ENCODE data around the gene ST6GAL1. TPM values are rescaled to one million over a fixed set of nuclear protein-coding genes. Genes with fewer than 3 reads are reported as not detected.

The ST6GAL1 gene
- total and polyA plus RNA-seq, 11 donors, result 19.4 to 120 (median 69.9) TPM

- Histone ChIP-seq H3K4me1 (peaks cover 0 to 5% (median 0%) of the 10 kb centered on the region in 12 donors), H3K27ac (no peak overlapping the region), H3K4me3 (no peak overlapping the region), H3K36me3 (peaks cover 0 to 67% (median 60%) of the 10 kb centered on the region in 9 donors), H3K27me3 (no peaks in the 10 kb centered on the region), H3K9me3 (no peaks in the 10 kb centered on the region)
- no peak for TF ChIP-seq CTCF (IDR thresholded peaks at IDR 0.05)
- TF ChIP-seq POLR2A (IDR thresholded peaks at IDR 0.05), result no peak
- WGBS, 4 donors, result 91 to 96% (median 93%) methylated on average over 5 of the region's 5 CpGs
- no peak for DNase-seq
- no peak for ATAC-seq
- intact Hi-C loops (cut with DNase I), result loop anchor here in 1 of 10 donors (10.0 kb wide), 1 partner anchor 233 kb away; the partner anchor contains the start of gene ADIPOQ
Observed at GRCh38 chr3:187077537-187077936, 147.2 kb downstream of the ST6GAL1 start.

GRCh38 chr3:187079090-187080022, 149.0 kb downstream of the ST6GAL1 start:
- H3K9me3 ChIP-seq, result no peaks in the 10 kb centered on the region
- H3K27ac ChIP-seq, result no peak overlapping the region
- H3K27me3 ChIP-seq, result no peaks in the 10 kb centered on the region
- TF ChIP-seq POLR2A (IDR thresholded peaks at IDR 0.05), result no peak
- TF ChIP-seq CTCF (IDR thresholded peaks at IDR 0.05), result no peak
- DNase-seq (no peak), ATAC-seq (no peak)
- no peak overlapping the region for H3K4me3 ChIP-seq
- WGBS, 4 donors, result 79 to 93% (median 88%) methylated on average over 8 of the region's 8 CpGs
- peaks cover 0 to 49% (median 41%) of the 10 kb centered on the region in 9 donors for H3K36me3 ChIP-seq
- peaks cover 0 to 6% (median 0%) of the 10 kb centered on the region in 12 donors for H3K4me1 ChIP-seq
- intact Hi-C loops (cut with DNase I), result loop anchor here in 1 of 10 donors (10.0 kb wide), 1 partner anchor 235 kb away; the partner anchor contains the start of gene ADIPOQ

- Histone ChIP-seq H3K4me3 (no peak overlapping the region), H3K27ac (no peak overlapping the region), H3K9me3 (no peaks in the 10 kb centered on the region), H3K36me3 (peaks cover 0 to 33% (median 26%) of the 10 kb centered on the region in 9 donors), H3K27me3 (no peaks in the 10 kb centered on the region), H3K4me1 (peaks cover 0 to 15% (median 2%) of the 10 kb centered on the region in 12 donors)
- WGBS, 4 donors, result 89 to 95% (median 92%) methylated on average over 13 of the region's 13 CpGs
- DNase-seq (no peak), ATAC-seq (no peak)
- no peak for TF ChIP-seq CTCF (IDR thresholded peaks at IDR 0.05)
- no peak for TF ChIP-seq POLR2A (IDR thresholded peaks at IDR 0.05)
- intact Hi-C loops (cut with DNase I), result no loop called here
Observed at GRCh38 chr3:187080799-187081450, 150.6 kb downstream of the ST6GAL1 start.

All from heart left ventricle (tissue), 16 donors.